Uterus (tissue), 4 donors: ENCODE data around the gene TEX53. TPM values are rescaled to one million over a fixed set of nuclear protein-coding genes. Genes with fewer than 3 reads are reported as not detected.

Source experiments
- DNase-seq, 2 donors: peaks; one replicate each; pipeline ENCODE4 v3.0.0-alpha.2; 2019 to 2020
- H3K27ac ChIP-seq, 2 donors: fragments of 200-600 bp; sonication (generic); 1 replicate in 1 of 2; 2 replicates in 1 of 2; pipeline ENCODE4 v1.5.1; 2016 to 2018
- H3K27me3 ChIP-seq, 2 donors: fragments of 200-600 bp; sonication (generic); one replicate each; pipeline ENCODE4 v1.5.1; 2018 to 2019; ENCODE audit warnings: control low read depth in 1 of 2
- H3K36me3 ChIP-seq, 2 donors: fragments of 200-600 bp; sonication (generic); one replicate each; pipeline ENCODE4 v1.5.1; 2019; ENCODE audit warnings: control low read depth in 1 of 2
- H3K4me1 ChIP-seq, 2 donors: fragments of 200-600 bp; sonication (generic); one replicate each; pipeline ENCODE4 v1.5.1; 2018 to 2019; ENCODE audit warnings: control low read depth in 1 of 2
- H3K4me3 ChIP-seq, 2 donors: fragments of 200-600 bp; sonication (generic); 1 replicate in 1 of 2; 2 replicates in 1 of 2; pipeline ENCODE4 v1.5.1; 2018 to 2019; ENCODE audit warnings: mild to moderate bottlenecking in 1 of 2
- H3K9me3 ChIP-seq, 2 donors: fragments of 200-600 bp; sonication (generic); one replicate each; pipeline ENCODE4 v1.5.1; 2019; ENCODE audit warnings: control low read depth in 1 of 2
- POLR2A ChIP-seq, 2 donors: fragments of 450-650 bp; IDR thresholded peaks; one replicate each; pipeline ENCODE4 v1.6.1; 2016; ENCODE audit warnings: antibody characterized with exemption in 2 of 2, mild to moderate bottlenecking in 1 of 2, moderate library complexity in 1 of 2
- intact Hi-C: fragments of 100-400 bp; cut with DNase I; formaldehyde crosslinking; loops from one replicate; pipeline ENCODE4 v1.15.1; 2023; ENCODE audit warnings: low total_unique reads
- total RNA-seq, 4 donors: library from RNA; depleted of rRNA in 3 of 4; stranded (reverse); fragments of >200 nt in 3 of 4; gene quantifications; one replicate each; pipeline versions ENCODE4 v1.1.0 to v1.2.4, GENCODE V29; 2014 to 2023
- TF ChIP-seq, protein P1 (sequence below), 4 experiments: fragments of 200-600 bp in 2 of 4; fragments of 450-650 bp in 2 of 4; sonication (generic) in 2 of 4; IDR thresholded peaks; one replicate each; pipeline ENCODE4 v1.5.1; 2016 to 2019; ENCODE audit warnings: antibody characterized with exemption in 4 of 4, mild to moderate bottlenecking in 2 of 4, moderate library complexity in 1 of 4
- donor health status: DM: yes; HTN: yes; CAD: no.

TEX53 gene
- total RNA-seq, 4 donors from 2014 or later = not detected

- H3K4me1 ChIP-seq = no peaks in the 10 kb centered on the region
- H3K4me3 ChIP-seq = no peak overlapping the region
- H3K9me3 ChIP-seq = no peaks in the 10 kb centered on the region
- DNase-seq = no peak
- H3K36me3 ChIP-seq = no peaks in the 10 kb centered on the region
- H3K27ac ChIP-seq = no peak overlapping the region
- H3K27me3 ChIP-seq = no peaks in the 10 kb centered on the region
- no peak for TF ChIP-seq POLR2A (IDR thresholded peaks at IDR 0.05)
- TF ChIP-seq, protein P1, sequence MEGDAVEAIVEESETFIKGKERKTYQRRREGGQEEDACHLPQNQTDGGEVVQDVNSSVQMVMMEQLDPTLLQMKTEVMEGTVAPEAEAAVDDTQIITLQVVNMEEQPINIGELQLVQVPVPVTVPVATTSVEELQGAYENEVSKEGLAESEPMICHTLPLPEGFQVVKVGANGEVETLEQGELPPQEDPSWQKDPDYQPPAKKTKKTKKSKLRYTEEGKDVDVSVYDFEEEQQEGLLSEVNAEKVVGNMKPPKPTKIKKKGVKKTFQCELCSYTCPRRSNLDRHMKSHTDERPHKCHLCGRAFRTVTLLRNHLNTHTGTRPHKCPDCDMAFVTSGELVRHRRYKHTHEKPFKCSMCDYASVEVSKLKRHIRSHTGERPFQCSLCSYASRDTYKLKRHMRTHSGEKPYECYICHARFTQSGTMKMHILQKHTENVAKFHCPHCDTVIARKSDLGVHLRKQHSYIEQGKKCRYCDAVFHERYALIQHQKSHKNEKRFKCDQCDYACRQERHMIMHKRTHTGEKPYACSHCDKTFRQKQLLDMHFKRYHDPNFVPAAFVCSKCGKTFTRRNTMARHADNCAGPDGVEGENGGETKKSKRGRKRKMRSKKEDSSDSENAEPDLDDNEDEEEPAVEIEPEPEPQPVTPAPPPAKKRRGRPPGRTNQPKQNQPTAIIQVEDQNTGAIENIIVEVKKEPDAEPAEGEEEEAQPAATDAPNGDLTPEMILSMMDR (IDR thresholded peaks at IDR 0.05) = no peak
- intact Hi-C loops = no loop called here
These were observed 36.0 kb downstream of the TEX53 start for GRCh38 chr9:114621561-114621960.

DNA sequence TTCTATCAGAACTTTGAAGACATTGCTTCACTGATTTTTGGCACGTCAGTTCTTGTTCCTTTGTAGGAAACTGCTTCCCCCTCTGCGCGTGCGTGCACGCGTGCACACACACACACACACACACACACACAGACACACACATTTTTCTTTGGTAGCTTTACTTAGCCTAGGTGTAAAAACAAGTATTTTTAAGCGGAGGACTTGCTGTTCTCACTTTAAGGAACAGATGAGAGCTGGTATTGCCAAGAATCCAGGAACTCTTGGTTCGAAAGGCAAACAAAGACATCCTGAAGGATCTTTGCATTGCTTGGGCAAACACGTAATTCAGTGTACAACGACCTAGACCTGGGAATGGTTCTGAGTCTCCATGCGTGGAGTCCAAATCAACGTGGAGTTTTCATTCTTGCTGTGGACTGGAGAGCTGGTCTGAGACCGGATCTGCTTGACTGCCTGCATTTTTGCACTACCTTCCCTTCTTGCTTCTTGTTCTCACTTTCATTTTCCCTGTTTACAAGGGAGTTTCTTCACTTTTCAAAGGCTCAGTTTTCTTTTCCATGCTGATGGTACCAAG, 38.3 kb downstream of the TEX53 start:
- TF ChIP-seq POLR2A (IDR thresholded peaks at IDR 0.05) = no peak
- TF ChIP-seq, protein P1 (IDR thresholded peaks at IDR 0.05) = no peak
- no peak for DNase-seq
- Histone ChIP-seq H3K27ac (peak overlapping the region in 1 of 2 donors; percentile 56), H3K4me1 (no peaks in the 10 kb centered on the region), H3K36me3 (no peaks in the 10 kb centered on the region), H3K9me3 (no peaks in the 10 kb centered on the region), H3K4me3 (no peak overlapping the region), H3K27me3 (no peaks in the 10 kb centered on the region)
- intact Hi-C loops = no loop called here

GRCh38 chr9:114616684-114617520, 40.7 kb downstream of the TEX53 start:
- Histone ChIP-seq H3K27ac (no peak overlapping the region), H3K36me3 (no peaks in the 10 kb centered on the region), H3K27me3 (no peaks in the 10 kb centered on the region), H3K4me1 (no peaks in the 10 kb centered on the region), H3K9me3 (no peaks in the 10 kb centered on the region), H3K4me3 (no peak overlapping the region)
- peak in 1 of 2 donors; percentile 28 for DNase-seq
- intact Hi-C loops = no loop called here
- TF ChIP-seq, protein P1 (IDR thresholded peaks at IDR 0.05) = no peak
- TF ChIP-seq POLR2A (IDR thresholded peaks at IDR 0.05) = no peak

DNA sequence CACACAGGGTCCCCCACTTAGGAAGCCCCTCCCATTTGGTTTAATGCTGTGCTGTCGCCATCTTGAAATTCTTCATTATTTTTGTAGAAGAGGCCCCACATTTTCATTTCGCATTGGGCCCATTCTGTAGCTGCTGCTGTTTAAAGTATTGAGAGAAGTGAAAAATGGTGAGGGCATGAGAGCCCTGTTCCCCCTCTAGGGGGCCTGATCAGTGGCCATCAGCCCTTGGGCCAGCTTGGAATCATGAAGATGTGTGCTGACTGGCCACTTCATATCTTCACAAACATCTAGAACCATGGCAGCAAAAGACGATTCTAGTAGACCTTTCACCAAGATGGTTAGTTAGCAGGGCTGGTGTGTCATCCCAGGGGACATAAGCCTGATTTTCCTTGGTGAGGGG, 43.2 kb downstream of the TEX53 start:
- intact Hi-C loops = no loop called here
- H3K27ac ChIP-seq = no peak overlapping the region
- TF ChIP-seq, protein P1 (IDR thresholded peaks at IDR 0.05) = no peak
- no peak for TF ChIP-seq POLR2A (IDR thresholded peaks at IDR 0.05)
- no peaks in the 10 kb centered on the region for H3K27me3 ChIP-seq
- no peaks in the 10 kb centered on the region for H3K9me3 ChIP-seq
- H3K4me3 ChIP-seq = no peak overlapping the region
- no peak for DNase-seq
- H3K36me3 ChIP-seq = no peaks in the 10 kb centered on the region
- no peaks in the 10 kb centered on the region for H3K4me1 ChIP-seq

GRCh38 chr9:114613919-114614318, 43.7 kb downstream of the TEX53 start:
- TF ChIP-seq POLR2A (IDR thresholded peaks at IDR 0.05) = no peak
- TF ChIP-seq, protein P1 (IDR thresholded peaks at IDR 0.05) = no peak
- no peaks in the 10 kb centered on the region for H3K9me3 ChIP-seq
- intact Hi-C loops = no loop called here
- no peak for DNase-seq
- H3K27me3 ChIP-seq = no peaks in the 10 kb centered on the region
- no peak overlapping the region for H3K27ac ChIP-seq
- no peaks in the 10 kb centered on the region for H3K36me3 ChIP-seq
- H3K4me1 ChIP-seq = no peaks in the 10 kb centered on the region
- H3K4me3 ChIP-seq = no peak overlapping the region
